Testis (tissue), 2 donors: ENCODE results near the gene ZNF550.

Source experiments
- CTCF ChIP-seq, 3 experiments: fragments of 450-650 bp in 2 of 3; fragments of 200-600 bp in 1 of 3; sonication (generic) in 1 of 3; IDR thresholded peaks; one replicate each; pipeline ENCODE4 v1.5.1; 2016 to 2019; ENCODE audit warnings: antibody characterized with exemption in 3 of 3, mild to moderate bottlenecking in 2 of 3, moderate library complexity in 1 of 3
- POLR2A ChIP-seq: fragments of 450-650 bp; IDR thresholded peaks from one replicate; pipeline ENCODE4 v1.6.1; 2017; ENCODE audit warnings: antibody characterized with exemption, mild to moderate bottlenecking, moderate library complexity

- TF ChIP-seq CTCF (IDR thresholded peaks at IDR 0.05) (no peak), POLR2A (no peak)
These were observed 7.0 kb upstream of the ZNF550 start for GRCh38 chr19:57566396-57567265.
